Panc1 (cell line): Measurements from ENCODE around the gene DENND2A. TPM values are rescaled to one million over a fixed set of nuclear protein-coding genes. Genes with fewer than 3 reads are reported as not detected.

Experiments used
- ATAC-seq: fragments of 200-7000 bp; cut with Tn5 transposase; 2 replicates; pipeline ENCODE4 v1.9.1; 2020; ENCODE audit warnings: mild to moderate bottlenecking, moderate library complexity
- BruUV-seq: library from RNA; stranded (reverse); fragments of 400-500 nt; replicated peaks from 2 replicates; lab custom pipeline; 2021; lab: Mats Ljungman, UMichigan
- CTCF ChIA-PET: fragments of 300-600 bp; sonication (Branson Sonifier 250); formaldehyde crosslinking; loops from one replicate; lab custom pipeline; 2022; ENCODE audit warnings: antibody characterized with exemption; lab: Charles Lee
- POLR2A ChIA-PET: fragments of 300-600 bp; sonication (Branson Sonifier 250); formaldehyde crosslinking; loops from one replicate; lab custom pipeline; 2022; ENCODE audit warnings: antibody characterized with exemption; lab: Charles Lee
- DNase-seq: peaks from one replicate; pipeline ENCODE4 v3.0.0-alpha.2; 2010; ENCODE audit warnings: low read depth, low spot score
- H3K27ac ChIP-seq: 2 replicates; pipeline ENCODE4 v1.5.1; 2011; ENCODE audit warnings: mild to moderate bottlenecking, low read length, inconsistent platforms
- H3K27me3 ChIP-seq: fragments of 200-500 bp; sonication (Bioruptor generic); 2 replicates; pipeline ENCODE4 v1.6.0; 2014; ENCODE audit warnings: low read length, inconsistent platforms; ENCODE audit not compliant: control insufficient read depth, insufficient read depth
- H3K36me3 ChIP-seq: fragments of 200-500 bp; sonication (Bioruptor generic); 2 replicates; pipeline ENCODE4 v1.5.1; 2014; ENCODE audit warnings: inconsistent platforms, mild to moderate bottlenecking, low read length, moderate library complexity; ENCODE audit not compliant: control insufficient read depth, insufficient read depth
- H3K4me1 ChIP-seq: 2 replicates; pipeline ENCODE4 v1.5.1; 2011; ENCODE audit warnings: inconsistent platforms, mild to moderate bottlenecking, low read length, moderate library complexity; ENCODE audit not compliant: control insufficient read depth, insufficient read depth
- H3K4me3 ChIP-seq, 2 experiments: 2 replicates each; pipeline ENCODE4 v1.5.1; 2011 to 2012; ENCODE audit warnings: low read depth in 2 of 2, low read length in 2 of 2, mild to moderate bottlenecking in 2 of 2, inconsistent platforms in 1 of 2, moderate library complexity in 1 of 2
- H3K9me3 ChIP-seq: fragments of 200-500 bp; sonication (Bioruptor generic); 2 replicates; pipeline ENCODE4 v1.5.1; 2014; ENCODE audit warnings: low read depth, mild to moderate bottlenecking, inconsistent platforms, low read length, moderate library complexity; ENCODE audit not compliant: control insufficient read depth, insufficient read depth
- POLR2AphosphoS5 ChIP-seq: IDR thresholded peaks from 2 replicates; pipeline ENCODE4 v1.6.1; 2012; ENCODE audit warnings: mild to moderate bottlenecking, low read depth, low read length, moderate library complexity
- REST ChIP-seq, 2 experiments: IDR thresholded peaks; 2 replicates each; pipeline ENCODE4 v1.6.1; 2011 to 2012; ENCODE audit warnings: low read depth in 2 of 2, control low read depth in 1 of 2, low read length in 1 of 2, mild to moderate bottlenecking in 1 of 2, moderate library complexity in 1 of 2; ENCODE audit not compliant: insufficient read depth in 1 of 2
- SIN3A ChIP-seq: IDR thresholded peaks from 2 replicates; pipeline ENCODE4 v1.6.1; 2012; ENCODE audit warnings: low read depth, mild to moderate bottlenecking, low read length, moderate library complexity, borderline replicate concordance; ENCODE audit not compliant: insufficient read depth
- TCF7L2 ChIP-seq: IDR thresholded peaks from 2 replicates; pipeline ENCODE4 v1.6.1; 2011; ENCODE audit warnings: mild to moderate bottlenecking, low read depth, low read length, inconsistent platforms
- in situ Hi-C: cut with HindIII; loops from 2 replicates; pipeline ENCODE4 v1.10.0; 2016; ENCODE audit warnings: low sequenced_read_pairs, low pct_unique_long_range_greater_than_20kb
- intact Hi-C: fragments of 100-400 bp; cut with micrococcal nuclease; formaldehyde crosslinking; loops from one replicate; pipeline ENCODE4 v1.10.0; 2022; ENCODE audit not compliant: unreplicated experiment
- total RNA-seq: library from RNA; stranded (reverse); gene quantifications from one replicate; pipeline ENCODE4 v1.2.1, GENCODE V29; 2021; ENCODE audit not compliant: unreplicated experiment
- TF ChIP-seq, protein P1 (sequence below): fragments of 450-650 bp; IDR thresholded peaks from 2 replicates; pipeline ENCODE4 v1.5.1; 2017; ENCODE audit warnings: mild to moderate bottlenecking

Gene DENND2A
- total RNA-seq, 1 experiment from 2014 or later, result 1.4 TPM

DNA sequence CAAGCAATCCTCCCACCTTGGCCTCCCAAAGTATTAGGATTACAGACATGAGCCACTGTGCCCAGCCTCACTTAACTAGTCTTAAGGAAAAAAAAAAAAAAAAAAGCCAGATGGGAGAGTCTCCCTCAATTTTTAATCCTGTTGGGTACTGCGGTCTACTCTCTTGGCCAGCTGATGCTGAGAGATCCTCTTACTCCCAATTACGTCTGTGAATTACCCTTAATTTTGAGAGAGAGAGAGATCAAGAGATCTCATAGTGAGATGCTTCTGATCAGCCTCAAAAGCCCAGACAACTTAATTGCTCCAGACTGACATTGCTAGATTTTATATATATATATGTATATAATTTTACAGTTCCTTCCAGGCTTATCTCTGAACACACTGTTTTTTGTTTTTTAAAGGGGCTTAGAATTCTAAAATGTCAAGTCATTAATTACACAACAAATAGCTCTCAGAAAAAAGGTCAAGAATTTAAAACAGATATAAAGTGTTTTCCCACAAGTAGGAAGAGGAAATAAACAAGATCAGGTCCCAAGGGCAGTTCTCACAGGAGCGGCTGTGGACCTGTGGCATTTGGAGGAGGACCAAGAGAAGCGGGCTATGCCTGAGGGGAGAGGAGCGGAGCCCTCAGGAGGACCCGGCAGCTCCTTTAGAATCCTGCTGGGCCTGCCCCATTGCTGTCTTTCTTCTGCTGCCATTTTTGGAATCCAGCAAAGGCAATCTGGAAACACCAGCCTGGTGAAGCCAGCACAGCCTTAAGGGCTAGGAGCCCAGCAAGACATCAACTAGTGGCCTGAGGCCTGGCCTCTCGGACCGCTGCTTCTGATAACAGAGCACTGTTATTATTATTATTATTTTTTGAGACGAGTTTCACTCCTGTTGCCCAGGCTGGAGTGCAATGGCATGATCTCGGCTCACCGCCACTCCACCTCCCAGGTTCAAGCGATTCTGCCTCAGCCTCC, 30.1 kb downstream of the DENND2A start:
- ATAC-seq (no peak), DNase-seq (no peak)
- TF ChIP-seq POLR2AphosphoS5, result no peak
- no peak for TF ChIP-seq TCF7L2
- no peak for TF ChIP-seq SIN3A
- no peak for TF ChIP-seq REST (IDR thresholded peaks at IDR 0.05; ENCODE audit: insufficient read depth in 1 of 2, low read depth in 2 of 2, low read length in 1 of 2)
- TF ChIP-seq, protein P1, sequence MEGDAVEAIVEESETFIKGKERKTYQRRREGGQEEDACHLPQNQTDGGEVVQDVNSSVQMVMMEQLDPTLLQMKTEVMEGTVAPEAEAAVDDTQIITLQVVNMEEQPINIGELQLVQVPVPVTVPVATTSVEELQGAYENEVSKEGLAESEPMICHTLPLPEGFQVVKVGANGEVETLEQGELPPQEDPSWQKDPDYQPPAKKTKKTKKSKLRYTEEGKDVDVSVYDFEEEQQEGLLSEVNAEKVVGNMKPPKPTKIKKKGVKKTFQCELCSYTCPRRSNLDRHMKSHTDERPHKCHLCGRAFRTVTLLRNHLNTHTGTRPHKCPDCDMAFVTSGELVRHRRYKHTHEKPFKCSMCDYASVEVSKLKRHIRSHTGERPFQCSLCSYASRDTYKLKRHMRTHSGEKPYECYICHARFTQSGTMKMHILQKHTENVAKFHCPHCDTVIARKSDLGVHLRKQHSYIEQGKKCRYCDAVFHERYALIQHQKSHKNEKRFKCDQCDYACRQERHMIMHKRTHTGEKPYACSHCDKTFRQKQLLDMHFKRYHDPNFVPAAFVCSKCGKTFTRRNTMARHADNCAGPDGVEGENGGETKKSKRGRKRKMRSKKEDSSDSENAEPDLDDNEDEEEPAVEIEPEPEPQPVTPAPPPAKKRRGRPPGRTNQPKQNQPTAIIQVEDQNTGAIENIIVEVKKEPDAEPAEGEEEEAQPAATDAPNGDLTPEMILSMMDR, result no peak
- POLR2A ChIA-PET, result no interaction called here
- BruUV-seq, result no TSS peak
- intact Hi-C loops, result no loop called here
- H3K27ac ChIP-seq, result no peak overlapping the region
- CTCF ChIA-PET, result interaction anchor here (0.6 kb wide), 1 partner anchor 182 kb away, joined by 7 read pairs; no protein-coding TSS in a partner anchor
- no peaks in the 10 kb centered on the region for H3K27me3 ChIP-seq
- no peaks in the 10 kb centered on the region for H3K36me3 ChIP-seq
- H3K9me3 ChIP-seq, result no peaks in the 10 kb centered on the region
- H3K4me3 ChIP-seq, result no peak overlapping the region
- H3K4me1 ChIP-seq, result no peaks in the 10 kb centered on the region
- in situ Hi-C loops, result no loop called here

GRCh38 chr7:140609646-140610045, 31.0 kb downstream of the DENND2A start:
- H3K27ac ChIP-seq, result no peak overlapping the region
- no peak overlapping the region for H3K4me3 ChIP-seq
- ChIA-PET POLR2A (no interaction called here), CTCF (no interaction called here)
- H3K36me3 ChIP-seq, result no peaks in the 10 kb centered on the region
- intact Hi-C loops (no loop called here), in situ Hi-C loops (no loop called here)
- no peak for ATAC-seq
- H3K9me3 ChIP-seq, result no peaks in the 10 kb centered on the region
- no peak for DNase-seq
- H3K27me3 ChIP-seq, result no peaks in the 10 kb centered on the region
- H3K4me1 ChIP-seq, result no peaks in the 10 kb centered on the region
- TF ChIP-seq, protein P1, result no peak
- TF ChIP-seq TCF7L2 (no peak), SIN3A (no peak), POLR2AphosphoS5 (no peak), REST (IDR thresholded peaks at IDR 0.05; ENCODE audit: insufficient read depth in 1 of 2, low read depth in 2 of 2, low read length in 1 of 2) (no peak)
- no TSS peak for BruUV-seq
